ENCODE measurements around the gene ADGRD1. TPM values are rescaled to one million over a fixed set of nuclear protein-coding genes. Genes with fewer than 3 reads are reported as not detected.

The ADGRD1 gene
- total and polyA plus RNA-seq, 2 of the 8 experiments (the other 6 are each of a cell fraction or from before 2014, with no cell fraction given): 0.36 to 0.48 TPM

- Histone ChIP-seq H3K56ac (replicated peaks; ENCODE audit: insufficient read length, low read depth, low read length) (no peak overlapping the region), H4K20me1 (replicated peaks in 1 of 2; ENCODE audit: control insufficient read depth in 1 of 2, insufficient read depth in 2 of 2, low read length in 2 of 2) (no peaks in the 10 kb centered on the region), H3K14ac (ENCODE audit: insufficient read length) (no peak overlapping the region), H3K23ac (ENCODE audit: insufficient read length) (no peak overlapping the region), H2BK5ac (ENCODE audit: low read depth, low read length) (no peak overlapping the region), H3K4me3 (ENCODE audit: extremely low read depth in 1 of 4, insufficient read depth in 2 of 4, low read depth in 3 of 4, low read length in 4 of 4) (no peak overlapping the region), H4K91ac (replicated peaks; ENCODE audit: insufficient read length, low read length) (no peak overlapping the region), H2AFZ (ENCODE audit: low read length) (no peak overlapping the region), H3K27me3 (replicated peaks in 1 of 4; ENCODE audit: control insufficient read depth in 3 of 4, extremely low read depth in 1 of 4, insufficient read depth in 3 of 4, low read length in 3 of 4) (no peaks in the 10 kb centered on the region; a peak in 1 of 7 replicates), H2BK12ac (ENCODE audit: low read depth, low read length) (peak overlapping the region; percentile 60; the same call in 1 of the 2 replicates), H3K9ac (replicated peaks in 1 of 4; ENCODE audit: extremely low read depth in 1 of 4, low read depth in 3 of 4, low read length in 3 of 4) (no peak overlapping the region), H3K4ac (replicated peaks; ENCODE audit: insufficient read length, low read depth, low read length) (no peak overlapping the region), H2BK120ac (replicated peaks; ENCODE audit: low read depth, low read length) (no peak overlapping the region), H4K8ac (ENCODE audit: extremely low read depth, insufficient read depth, low read length) (no peak overlapping the region), H2AK5ac (ENCODE audit: low read depth, low read length) (no peak overlapping the region), H2BK15ac (ENCODE audit: low read length) (no peak overlapping the region), H3K27ac (ENCODE audit: low read depth, low read length) (no peak overlapping the region), H4K5ac (ENCODE audit: insufficient read length, low read depth, low read length) (no peak overlapping the region), H3K18ac (ENCODE audit: extremely low read depth, low read length) (no peak overlapping the region), H3K23me2 (ENCODE audit: low read depth, low read length) (no peaks in the 10 kb centered on the region), H3K4me1 (replicated peaks in 1 of 4; ENCODE audit: control insufficient read depth in 3 of 4, insufficient read depth in 4 of 4, low read length in 3 of 4) (no peaks in the 10 kb centered on the region), H3K9me3 (ENCODE audit: insufficient read depth in 2 of 2, low read depth in 1 of 2, low read length in 1 of 2) (no peaks in the 10 kb centered on the region), H2BK20ac (ENCODE audit: low read length) (no peak overlapping the region), H3K79me2 (ENCODE audit: control insufficient read depth in 1 of 2, insufficient read depth in 2 of 2, low read length in 2 of 2) (no peaks in the 10 kb centered on the region), H3K36me3 (ENCODE audit: control insufficient read depth in 2 of 4, insufficient read depth in 4 of 4, low read length in 3 of 4) (no peaks in the 10 kb centered on the region), H3K4me2 (ENCODE audit: insufficient read depth in 1 of 2, low read depth in 2 of 2, low read length in 2 of 2) (no peak overlapping the region), H3K79me1 (ENCODE audit: low read depth, low read length) (no peaks in the 10 kb centered on the region)
- no peak for DNase-seq (ENCODE audit: low read depth in 1 of 2, low spot score in 2 of 2)
- CTCF ChIA-PET (ENCODE audit: partially characterized antibody): interaction anchor here (0.8 to 2.9 kb wide), 4 partner anchors 11 to 85 kb away, joined by 3 to 21 read pairs (median 4); no protein-coding TSS in a partner anchor
- no peak for FAIRE-seq
- WGBS, 2 experiments (ENCODE audit: extremely low coverage in 1 of 2, insufficient coverage in 1 of 2, insufficient read length in 1 of 2, insufficient replicate concordance in 2 of 2, low coverage in 1 of 2, low lambda C conversion rate in 2 of 2, missing lambda C conversion rate in 1 of 2): 72% methylated on average over 17 of the region's 19 CpGs; no CpG with 5 or more reads in 1 of the 2 experiments
- POLR2A ChIA-PET (ENCODE audit: partially characterized antibody): no interaction called here
- TF ChIP-seq HDAC2 (IDR thresholded peaks at IDR 0.05; ENCODE audit: borderline replicate concordance in 1 of 2, low read depth in 2 of 2, low read length in 2 of 2) (no peak), CREB1 (IDR thresholded peaks at IDR 0.05) (no peak), CBX5 (IDR thresholded peaks at IDR 0.05; ENCODE audit: low read depth, low read length) (no peak), CTCF (IDR thresholded peaks at IDR 0.05; ENCODE audit: control extremely low read depth in 1 of 3, insufficient read depth in 1 of 3, low read depth in 1 of 3, low read length in 3 of 3) (no peak), SP1 (IDR thresholded peaks at IDR 0.05; ENCODE audit: low read depth, low read length) (no peak), SRF (IDR thresholded peaks at IDR 0.05; ENCODE audit: low read depth, low read length) (no peak), CBX8 (IDR thresholded peaks at IDR 0.05; ENCODE audit: borderline replicate concordance, low read depth, low read length) (no peak), ASH2L (IDR thresholded peaks at IDR 0.05; ENCODE audit: low read length) (no peak), MAX (IDR thresholded peaks at IDR 0.05) (no peak), SIX5 (IDR thresholded peaks at IDR 0.05; ENCODE audit: low read depth, low read length) (no peak), CHD1 (IDR thresholded peaks at IDR 0.05; ENCODE audit: low read depth, low read length) (no peak)
These were observed 189.4 kb downstream of the ADGRD1 start for GRCh38 chr12:131142891-131143657.

Data from H1 (cell line).